Natural killer cell (primary cell): ENCODE results near the gene MYCBP2. TPM values are rescaled to one million over a fixed set of nuclear protein-coding genes. Genes with fewer than 3 reads are reported as not detected.

Experiments used
- ATAC-seq, 3 donors: fragments of 150-1000 bp in 2 of 3; fragments of 200-7000 bp in 1 of 3; cut with Tn5 transposase; 1 replicate in 1 of 3; 2 replicates in 2 of 3; pipeline ENCODE4 v1.10.0; 2021; ENCODE audit warnings: mild to moderate bottlenecking in 2 of 3, moderate library complexity in 2 of 3
- DNase-seq, 2 donors: peaks; one replicate each; pipeline versions ENCODE4 v3.0.0 to v3.0.0-alpha.2; 2013 to 2021; ENCODE audit warnings: mixed read lengths in 1 of 2
- H3K27ac ChIP-seq: one replicate; pipeline ENCODE4 v1.5.1; 2013; ENCODE audit warnings: mild to moderate bottlenecking, low read length
- H3K27me3 ChIP-seq: one replicate; pipeline ENCODE4 v1.6.1; 2013; ENCODE audit warnings: low read length; ENCODE audit not compliant: control insufficient read depth, insufficient read depth
- H3K36me3 ChIP-seq: one replicate; pipeline ENCODE4 v1.6.1; 2013; ENCODE audit warnings: low read length; ENCODE audit not compliant: control insufficient read depth, insufficient read depth
- H3K4me1 ChIP-seq: one replicate; pipeline ENCODE4 v1.6.1; 2013; ENCODE audit warnings: low read length; ENCODE audit not compliant: control insufficient read depth, insufficient read depth
- H3K4me3 ChIP-seq: one replicate; pipeline ENCODE4 v1.5.1; 2013; ENCODE audit warnings: low read length
- H3K9me3 ChIP-seq: one replicate; pipeline ENCODE4 v1.6.1; 2013; ENCODE audit warnings: low read length; ENCODE audit not compliant: control insufficient read depth, insufficient read depth
- H3K27ac Mint-ChIP-seq, 2 donors: one replicate each; pipeline ENCODE4 v1.8.0; 2022; ENCODE audit warnings: mild to moderate bottlenecking in 2 of 2, mixed read lengths in 2 of 2, moderate library complexity in 1 of 2
- H3K27me3 Mint-ChIP-seq, 2 donors: one replicate each; pipeline ENCODE4 v1.8.0; 2022; ENCODE audit warnings: low read depth in 2 of 2, mixed read lengths in 2 of 2
- H3K36me3 Mint-ChIP-seq: one replicate; pipeline ENCODE4 v1.8.0; 2022; ENCODE audit warnings: mixed read lengths
- H3K4me1 Mint-ChIP-seq, 2 donors: one replicate each; pipeline ENCODE4 v1.8.0; 2022; ENCODE audit warnings: mixed read lengths in 2 of 2
- H3K4me3 Mint-ChIP-seq: one replicate; pipeline ENCODE4 v1.8.0; 2022; ENCODE audit warnings: mild to moderate bottlenecking, moderate library complexity, mixed read lengths
- H3K9me3 Mint-ChIP-seq, 2 donors: one replicate each; pipeline ENCODE4 v1.8.0; 2022; ENCODE audit warnings: mixed read lengths in 2 of 2
- CTCF ChIP-seq: fragments of 200-600 bp; IDR thresholded peaks from one replicate; pipeline ENCODE4 v1.8.0; 2022; ENCODE audit warnings: antibody characterized with exemption
- WGBS: methylation state at CpG from one replicate; pipeline ENCODE4 v1.1.7; 2013; ENCODE audit warnings: missing lambda C conversion rate; ENCODE audit not compliant: insufficient coverage; 5-methylcytosine and 5-hydroxymethylcytosine counted together
- intact Hi-C: fragments of 100-400 bp; cut with micrococcal nuclease; formaldehyde crosslinking; loops from one replicate; pipeline ENCODE4 v1.14.2; 2022
- total RNA-seq, 4 donors: library from RNA; stranded (reverse); fragments of 120-200 nt in 1 of 4; gene quantifications; one replicate each; pipeline versions ENCODE4 v1.2.3 to v1.2.4, GENCODE V29; 2013 to 2022

Gene MYCBP2
- total RNA-seq, 3 donors from 2014 or later (not counting 1 experiment from before 2014, with no cell fraction given), result 119 to 155 (median 147) TPM

- H3K4me1 Mint-ChIP-seq, result no peaks in the 10 kb centered on the region
These were observed 8.6 kb upstream of the MYCBP2 start for GRCh38 chr13:77335543-77335942.

GRCh38 chr13:77333594-77333993, 6.7 kb upstream of the MYCBP2 start:
- no peak overlapping the region for H3K4me3 Mint-ChIP-seq
- Histone ChIP-seq H3K4me1 (peaks cover 10% of the 10 kb centered on the region), H3K9me3 (no peaks in the 10 kb centered on the region), H3K27ac (no peak overlapping the region), H3K4me3 (no peak overlapping the region), H3K36me3 (no peaks in the 10 kb centered on the region), H3K27me3 (no peaks in the 10 kb centered on the region)
- no peak for DNase-seq
- intact Hi-C loops, result no loop called here
- TF ChIP-seq CTCF, result no peak
- H3K4me1 Mint-ChIP-seq, result peaks cover 18% of the 10 kb centered on the region in 2 donors
- no peaks in the 10 kb centered on the region for H3K36me3 Mint-ChIP-seq
- no peaks in the 10 kb centered on the region for H3K9me3 Mint-ChIP-seq
- WGBS, result 88% methylated on average over 4 of the region's 4 CpGs
- no peak for ATAC-seq
- peaks cover 6 to 8% of the 10 kb centered on the region in 2 donors for H3K27me3 Mint-ChIP-seq
- no peak overlapping the region for H3K27ac Mint-ChIP-seq

More at GRCh38 chr13:77335543-77335942, 8.6 kb upstream of the MYCBP2 start:
- Histone ChIP-seq H3K36me3 (no peaks in the 10 kb centered on the region), H3K27me3 (no peaks in the 10 kb centered on the region), H3K4me1 (peaks cover 6% of the 10 kb centered on the region), H3K4me3 (no peak overlapping the region), H3K27ac (no peak overlapping the region), H3K9me3 (no peaks in the 10 kb centered on the region)
- Mint-ChIP-seq H3K36me3 (no peaks in the 10 kb centered on the region), H3K9me3 (no peaks in the 10 kb centered on the region), H3K27ac (no peak overlapping the region), H3K27me3 (peaks cover 6 to 8% of the 10 kb centered on the region in 2 donors), H3K4me3 (no peak overlapping the region)
- TF ChIP-seq CTCF, result no peak
- intact Hi-C loops, result no loop called here
- no peak for DNase-seq
- ATAC-seq, result no peak

GRCh38 chr13:77331421-77331820, 4.5 kb upstream of the MYCBP2 start:
- intact Hi-C loops, result no loop called here
- Histone ChIP-seq H3K4me1 (peaks cover 14% of the 10 kb centered on the region), H3K36me3 (no peaks in the 10 kb centered on the region), H3K4me3 (no peak overlapping the region), H3K27me3 (no peaks in the 10 kb centered on the region), H3K27ac (no peak overlapping the region), H3K9me3 (no peaks in the 10 kb centered on the region)
- H3K9me3 Mint-ChIP-seq, result no peaks in the 10 kb centered on the region
- DNase-seq, result no peak
- peak overlapping the region; percentile 17 to 31 for H3K27ac Mint-ChIP-seq
- peaks cover 26 to 33% of the 10 kb centered on the region in 2 donors for H3K4me1 Mint-ChIP-seq
- no peaks in the 10 kb centered on the region for H3K36me3 Mint-ChIP-seq
- peaks cover 0 to 8% of the 10 kb centered on the region in 2 donors for H3K27me3 Mint-ChIP-seq
- WGBS, result 96% methylated on average over 2 of the region's 2 CpGs
- H3K4me3 Mint-ChIP-seq, result peak overlapping the region; percentile 36
- no peak for ATAC-seq
- no peak for TF ChIP-seq CTCF

- intact Hi-C loops, result loop anchor here (1.0 to 5.0 kb wide), 4 partner anchors 58 to 339 kb away; partner anchors contain the start of gene FBXL3
- Histone ChIP-seq H3K27ac (peak overlapping the region; percentile 82), H3K36me3 (no peaks in the 10 kb centered on the region), H3K4me3 (peak overlapping the region; percentile 88), H3K9me3 (no peaks in the 10 kb centered on the region), H3K27me3 (no peaks in the 10 kb centered on the region), H3K4me1 (peaks cover 18% of the 10 kb centered on the region)
- H3K4me1 Mint-ChIP-seq, result peaks cover 39 to 44% of the 10 kb centered on the region in 2 donors
- DNase-seq (peak in 1 of 2 donors; percentile 45), ATAC-seq (no peak)
- H3K9me3 Mint-ChIP-seq, result no peaks in the 10 kb centered on the region
- H3K27me3 Mint-ChIP-seq, result peaks cover 0 to 8% of the 10 kb centered on the region in 2 donors
- TF ChIP-seq CTCF, result no peak
- H3K36me3 Mint-ChIP-seq, result no peaks in the 10 kb centered on the region
- H3K4me3 Mint-ChIP-seq, result peak overlapping the region; percentile 89
- peak overlapping the region; percentile 89 to 92 for H3K27ac Mint-ChIP-seq
- 0% methylated on average over 11 of the region's 17 CpGs for WGBS
These were observed 3.2 kb upstream of the MYCBP2 start for GRCh38 chr13:77329911-77330584.
